Psoas muscle (tissue), 8 donors: ENCODE measurements around the gene MRPL40. TPM values are rescaled to one million over a fixed set of nuclear protein-coding genes. Genes with fewer than 3 reads are reported as not detected.

Source experiments
- ATAC-seq, 4 donors: fragments of 200-7000 bp; cut with Tn5 transposase; one replicate each; pipeline ENCODE4 v1.9.1; 2020; ENCODE audit warnings: moderate library complexity in 3 of 4, mild to moderate bottlenecking in 2 of 4
- DNase-seq, 2 donors: peaks; one replicate each; pipeline ENCODE4 v3.0.0-alpha.2; 2020
- H3K27ac ChIP-seq: fragments of 200-600 bp; one replicate; pipeline ENCODE4 v1.8.0; 2022
- H3K27me3 ChIP-seq, 3 donors: fragments of 200-600 bp in 1 of 3; one replicate each; pipeline versions ENCODE4 v1.6.1 to v1.8.0; 2013 to 2022; ENCODE audit warnings: low read length in 2 of 3, mild to moderate bottlenecking in 2 of 3, moderate library complexity in 1 of 3; ENCODE audit not compliant: insufficient read depth in 3 of 3
- H3K36me3 ChIP-seq, 2 donors: fragments of 200-600 bp in 1 of 2; one replicate each; pipeline versions ENCODE4 v1.6.1 to v1.8.0; 2013 to 2022; ENCODE audit warnings: low read depth in 1 of 2, mild to moderate bottlenecking in 1 of 2, moderate library complexity in 1 of 2; ENCODE audit not compliant: insufficient read depth in 1 of 2
- H3K4me1 ChIP-seq: fragments of 200-600 bp; one replicate; pipeline ENCODE4 v1.8.0; 2022
- H3K4me3 ChIP-seq: fragments of 200-600 bp; one replicate; pipeline ENCODE4 v1.8.0; 2022; ENCODE audit warnings: mild to moderate bottlenecking
- H3K9me3 ChIP-seq: fragments of 200-600 bp; one replicate; pipeline ENCODE4 v1.8.0; 2022
- WGBS, 3 donors: extraction: QIAGEN DNeasy Blood & Tissue Kit; methylation state at CpG; one replicate each; pipeline versions ENCODE4 v1.1.6 to v1.1.7; 2013; 5-methylcytosine and 5-hydroxymethylcytosine counted together
- intact Hi-C, 2 donors: fragments of 100-400 bp; cut with DNase I; formaldehyde crosslinking; loops; one replicate each; pipeline versions ENCODE4 v1.11.0 to v1.14.2; 2022
- polyA plus RNA-seq, 3 donors: library from polyadenylated mRNA; stranded (reverse); fragments of 200-250 nt; gene quantifications; one replicate each; pipeline ENCODE4 v1.2.3, GENCODE V29; 2013
- total RNA-seq, 4 donors: library from RNA; stranded (reverse); fragmentation: NEBNext Ultra II Directional in 2 of 4; extraction: Animal tissue kit (Norgen Biotek cat#: 25700) in 2 of 4; gene quantifications; one replicate each; pipeline versions ENCODE4 v1.2.1 to v1.2.4, GENCODE V29; 2021 to 2023
- TF ChIP-seq, protein P1 (sequence below): fragments of 200-600 bp; IDR thresholded peaks from one replicate; pipeline ENCODE4 v1.8.0; 2022; ENCODE audit warnings: antibody characterized with exemption
- donor health status: healthy with polysubstance abuse.
- donor health status: DM: no; HTN: no; CAD: no; lungs with moderate emphysema.
- donor health status: Bipolar disorder and iron deficiency.
- donor health status: healthy.
- donor health status: DM: yes; HTN: yes; CAD: no.
- donor health status: DM: no; HTN: no; CAD: no.
- donor health status: DM: no; HTN: no; CAD: no.
- donor health status: DM: yes; HTN: yes; CAD: no.

The MRPL40 gene
- total and polyA plus RNA-seq, 7 donors = 45.8 to 78.6 (median 60.1) TPM

DNA sequence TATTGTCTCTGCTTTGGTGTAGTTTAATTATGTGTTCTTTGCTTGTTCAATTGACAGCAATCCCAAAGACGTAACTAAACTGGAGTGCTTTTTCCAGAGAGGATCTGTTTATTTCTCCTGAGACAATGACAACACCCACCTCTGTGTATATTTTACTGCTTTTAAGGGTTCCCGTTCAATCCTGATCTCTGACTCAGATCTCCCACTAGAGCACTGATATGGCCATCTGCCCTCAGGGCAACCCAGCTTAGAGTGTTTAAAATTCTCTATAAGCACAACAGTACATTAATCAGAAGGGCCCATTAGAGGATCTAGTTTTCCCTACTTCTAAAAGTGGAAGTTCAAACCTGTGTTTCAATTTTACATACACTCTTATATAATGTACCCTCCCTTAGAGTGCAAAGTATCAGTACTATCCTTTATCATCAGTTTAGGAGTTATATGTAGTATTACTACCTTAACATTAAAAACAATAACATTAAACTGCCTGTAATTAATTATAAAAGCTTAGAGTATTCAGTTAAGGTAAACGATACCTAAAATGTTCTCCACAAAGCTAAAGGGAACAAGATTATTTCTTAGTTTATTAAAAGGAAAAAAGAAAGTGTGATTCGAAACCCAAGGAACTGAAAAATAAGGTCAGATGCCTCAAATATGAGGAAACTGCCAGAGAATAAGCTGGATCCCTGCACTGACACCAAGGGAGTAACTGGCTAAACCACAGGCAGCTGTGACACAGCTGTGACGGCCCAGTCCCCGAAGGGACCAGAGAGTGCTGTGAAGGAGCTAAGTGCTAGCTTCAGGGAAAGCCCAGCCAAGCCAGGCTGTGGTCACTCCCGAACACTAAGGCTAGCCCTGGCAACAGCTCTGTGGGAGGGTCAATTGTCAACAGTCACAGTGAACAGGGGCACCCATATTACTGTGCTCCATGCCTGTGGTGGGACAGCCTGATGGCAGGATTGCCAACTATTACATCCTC is 31.4 kb downstream of the MRPL40 start:
- peak; percentile 36 to 82 for DNase-seq
- ATAC-seq = peak in 3 of 4 donors; percentile 11 to 57 (median 41)
- Histone ChIP-seq H3K4me3 (no peak overlapping the region), H3K36me3 (peaks cover 20 to 100% of the 10 kb centered on the region in 2 donors), H3K27me3 (no peaks in the 10 kb centered on the region), H3K9me3 (no peaks in the 10 kb centered on the region), H3K4me1 (no peaks in the 10 kb centered on the region), H3K27ac (no peak overlapping the region)
- 54 to 72% (median 70%) methylated on average over 7 of the region's 7 CpGs for WGBS, 3 donors
- intact Hi-C loops = no loop called here
- TF ChIP-seq, protein P1, sequence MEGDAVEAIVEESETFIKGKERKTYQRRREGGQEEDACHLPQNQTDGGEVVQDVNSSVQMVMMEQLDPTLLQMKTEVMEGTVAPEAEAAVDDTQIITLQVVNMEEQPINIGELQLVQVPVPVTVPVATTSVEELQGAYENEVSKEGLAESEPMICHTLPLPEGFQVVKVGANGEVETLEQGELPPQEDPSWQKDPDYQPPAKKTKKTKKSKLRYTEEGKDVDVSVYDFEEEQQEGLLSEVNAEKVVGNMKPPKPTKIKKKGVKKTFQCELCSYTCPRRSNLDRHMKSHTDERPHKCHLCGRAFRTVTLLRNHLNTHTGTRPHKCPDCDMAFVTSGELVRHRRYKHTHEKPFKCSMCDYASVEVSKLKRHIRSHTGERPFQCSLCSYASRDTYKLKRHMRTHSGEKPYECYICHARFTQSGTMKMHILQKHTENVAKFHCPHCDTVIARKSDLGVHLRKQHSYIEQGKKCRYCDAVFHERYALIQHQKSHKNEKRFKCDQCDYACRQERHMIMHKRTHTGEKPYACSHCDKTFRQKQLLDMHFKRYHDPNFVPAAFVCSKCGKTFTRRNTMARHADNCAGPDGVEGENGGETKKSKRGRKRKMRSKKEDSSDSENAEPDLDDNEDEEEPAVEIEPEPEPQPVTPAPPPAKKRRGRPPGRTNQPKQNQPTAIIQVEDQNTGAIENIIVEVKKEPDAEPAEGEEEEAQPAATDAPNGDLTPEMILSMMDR = no peak

- intact Hi-C loops = no loop called here
- H3K27ac ChIP-seq = no peak overlapping the region
- H3K36me3 ChIP-seq = peaks cover 23 to 100% of the 10 kb centered on the region in 2 donors
These were observed 32.2 kb downstream of the MRPL40 start for GRCh38 chr22:19464546-19464945.

GRCh38 chr22:19464975-19465374 is 32.6 kb downstream of the MRPL40 start:
- Histone ChIP-seq H3K27me3 (no peaks in the 10 kb centered on the region), H3K36me3 (peaks cover 24 to 100% of the 10 kb centered on the region in 2 donors), H3K27ac (no peak overlapping the region), H3K4me1 (no peaks in the 10 kb centered on the region), H3K9me3 (no peaks in the 10 kb centered on the region), H3K4me3 (no peak overlapping the region)
- TF ChIP-seq, protein P1 = no peak
- intact Hi-C loops = no loop called here
- ATAC-seq (no peak), DNase-seq (no peak)
- 87 to 92% (median 92%) methylated on average over 4 of the region's 4 CpGs for WGBS, 3 donors

More at GRCh38 chr22:19464546-19464945, 32.2 kb downstream of the MRPL40 start:
- TF ChIP-seq, protein P1 = no peak
- H3K27me3 ChIP-seq = no peaks in the 10 kb centered on the region
- H3K4me1 ChIP-seq = no peaks in the 10 kb centered on the region
- WGBS, 3 donors = 71 to 91% (median 73%) methylated on average over 1 of the region's 1 CpG
- DNase-seq = no peak
- no peak for ATAC-seq
- no peak overlapping the region for H3K4me3 ChIP-seq
- no peaks in the 10 kb centered on the region for H3K9me3 ChIP-seq

- Histone ChIP-seq H3K27me3 (no peaks in the 10 kb centered on the region), H3K27ac (no peak overlapping the region), H3K9me3 (no peaks in the 10 kb centered on the region), H3K36me3 (peaks cover 25 to 100% of the 10 kb centered on the region in 2 donors), H3K4me1 (no peaks in the 10 kb centered on the region), H3K4me3 (no peak overlapping the region)
- intact Hi-C loops = no loop called here
- WGBS, 3 donors = 72 to 79% (median 73%) methylated on average over 14 of the region's 14 CpGs
- ATAC-seq (no peak), DNase-seq (no peak)
- TF ChIP-seq, protein P1 = no peak
These were observed 33.9 kb downstream of the MRPL40 start for GRCh38 chr22:19466126-19466716.
